ENCODE measurements around the gene KRTAP5-11.
A peak's percentile ranks its signal among the peaks of the same experiment; 100 is the strongest.
"Not testable (repeated sequence)": the region's sequence is repeated elsewhere in the genome, so short reads cannot be mapped to it uniquely, and the experiment has no call there.

The KRTAP5-11 gene

GRCh38 chr11:71608272-71608671 is 25.6 kb upstream of the KRTAP5-11 start:
- not testable (repeated sequence) for H3K9ac ChIP-seq; H3K4me3 ChIP-seq (ENCODE audit: low read depth, low read length)

GRCh38 chr11:71607520-71608216 is 25.0 kb upstream of the KRTAP5-11 start:
- H3K27me3 ChIP-seq (ENCODE audit: control insufficient read depth, insufficient read depth, low read length); H3K79me2 ChIP-seq; H3K36me3 ChIP-seq (ENCODE audit: control insufficient read depth, insufficient read depth, low read length); H3K9ac ChIP-seq; H3K4me2 ChIP-seq (ENCODE audit: low read length); H3K9me3 ChIP-seq (ENCODE audit: control insufficient read depth, low read length); H3K4me1 ChIP-seq; H3K4me3 ChIP-seq (ENCODE audit: low read depth, low read length): not testable (repeated sequence)
- Histone ChIP-seq H3K27ac (peak overlapping the region; percentile 72), H2AFZ (peak overlapping the region; percentile 65)

More at GRCh38 chr11:71608272-71608671, 25.6 kb upstream of the KRTAP5-11 start:
- not testable (repeated sequence) for H2AFZ ChIP-seq; H3K36me3 ChIP-seq (ENCODE audit: control insufficient read depth, insufficient read depth, low read length); H3K27me3 ChIP-seq (ENCODE audit: control insufficient read depth, insufficient read depth, low read length); H3K9me3 ChIP-seq (ENCODE audit: control insufficient read depth, low read length); H3K79me2 ChIP-seq; H3K4me2 ChIP-seq (ENCODE audit: low read length); H3K4me1 ChIP-seq
- H3K27ac ChIP-seq: peak overlapping the region; percentile 36

- H3K4me3 ChIP-seq (ENCODE audit: low read depth, low read length); H3K4me2 ChIP-seq (ENCODE audit: low read length); H3K9me3 ChIP-seq (ENCODE audit: control insufficient read depth, low read length); H3K27me3 ChIP-seq (ENCODE audit: control insufficient read depth, insufficient read depth, low read length); H3K36me3 ChIP-seq (ENCODE audit: control insufficient read depth, insufficient read depth, low read length); H3K79me2 ChIP-seq; H3K9ac ChIP-seq; H3K4me1 ChIP-seq: not testable (repeated sequence)
- peak; percentile 24 for TF ChIP-seq CTCF (IDR thresholded peaks at IDR 0.05)
- H2AFZ ChIP-seq: peak overlapping the region; percentile 65
- H3K27ac ChIP-seq: peak overlapping the region; percentile 72
Observed at GRCh38 chr11:71606853-71607519, 24.3 kb upstream of the KRTAP5-11 start.

- H3K36me3 ChIP-seq (ENCODE audit: control insufficient read depth, insufficient read depth, low read length); H3K79me2 ChIP-seq; H3K27ac ChIP-seq; H3K4me3 ChIP-seq (ENCODE audit: low read depth, low read length); H3K9me3 ChIP-seq (ENCODE audit: control insufficient read depth, low read length); H3K9ac ChIP-seq; H3K4me1 ChIP-seq; H3K4me2 ChIP-seq (ENCODE audit: low read length); H3K27me3 ChIP-seq (ENCODE audit: control insufficient read depth, insufficient read depth, low read length); H2AFZ ChIP-seq: not testable (repeated sequence)
- peak; percentile 28 for TF ChIP-seq CTCF (IDR thresholded peaks at IDR 0.05)
Observed at GRCh38 chr11:71604798-71605488, 22.3 kb upstream of the KRTAP5-11 start.

GRCh38 chr11:71603221-71603620 is 20.5 kb upstream of the KRTAP5-11 start:
- H3K9ac ChIP-seq; H3K9me3 ChIP-seq (ENCODE audit: control insufficient read depth, low read length); H3K4me3 ChIP-seq (ENCODE audit: low read depth, low read length); H3K27ac ChIP-seq; H3K4me2 ChIP-seq (ENCODE audit: low read length); H2AFZ ChIP-seq; H3K36me3 ChIP-seq (ENCODE audit: control insufficient read depth, insufficient read depth, low read length); H3K79me2 ChIP-seq; H3K27me3 ChIP-seq (ENCODE audit: control insufficient read depth, insufficient read depth, low read length); H3K4me1 ChIP-seq: not testable (repeated sequence)

- H3K4me3 ChIP-seq (ENCODE audit: low read depth, low read length); H3K4me1 ChIP-seq; H3K9me3 ChIP-seq (ENCODE audit: control insufficient read depth, low read length); H3K4me2 ChIP-seq (ENCODE audit: low read length); H3K9ac ChIP-seq; H3K36me3 ChIP-seq (ENCODE audit: control insufficient read depth, insufficient read depth, low read length); H3K79me2 ChIP-seq; H2AFZ ChIP-seq; H3K27ac ChIP-seq; H3K27me3 ChIP-seq (ENCODE audit: control insufficient read depth, insufficient read depth, low read length): not testable (repeated sequence)
Observed at GRCh38 chr11:71589546-71589920, 6.9 kb upstream of the KRTAP5-11 start.

Data from parathyroid adenoma (tissue), 2 donors.